ENCODE results near the gene ADGRB2.

- TF ChIP-seq MXI1 (IDR thresholded peaks at IDR 0.05; ENCODE audit: borderline replicate concordance, low read depth, low read length) (no peak), CTCF (conservative IDR thresholded peaks at IDR 0.05; ENCODE audit: low read depth, low read length) (no peak), CEBPB (IDR thresholded peaks at IDR 0.05; ENCODE audit: low read depth, low read length) (no peak), SMC3 (IDR thresholded peaks at IDR 0.05; ENCODE audit: low read depth, low read length) (no peak), RAD21 (IDR thresholded peaks at IDR 0.05; ENCODE audit: low read length) (no peak), NFE2L2 (IDR thresholded peaks at IDR 0.05; ENCODE audit: low read depth, low read length) (no peak), POLR2A (IDR thresholded peaks at IDR 0.05; ENCODE audit: low read depth, low read length) (no peak), RCOR1 (IDR thresholded peaks at IDR 0.05; ENCODE audit: insufficient replicate concordance, low read length) (no peak), MAZ (IDR thresholded peaks at IDR 0.05; ENCODE audit: borderline replicate concordance, low read depth, low read length) (no peak), MAFK (IDR thresholded peaks at IDR 0.05; ENCODE audit: low read depth, low read length) (no peak), RFX5 (IDR thresholded peaks at IDR 0.05; ENCODE audit: low read depth, low read length) (no peak)
- TF ChIP-seq, protein P1, sequence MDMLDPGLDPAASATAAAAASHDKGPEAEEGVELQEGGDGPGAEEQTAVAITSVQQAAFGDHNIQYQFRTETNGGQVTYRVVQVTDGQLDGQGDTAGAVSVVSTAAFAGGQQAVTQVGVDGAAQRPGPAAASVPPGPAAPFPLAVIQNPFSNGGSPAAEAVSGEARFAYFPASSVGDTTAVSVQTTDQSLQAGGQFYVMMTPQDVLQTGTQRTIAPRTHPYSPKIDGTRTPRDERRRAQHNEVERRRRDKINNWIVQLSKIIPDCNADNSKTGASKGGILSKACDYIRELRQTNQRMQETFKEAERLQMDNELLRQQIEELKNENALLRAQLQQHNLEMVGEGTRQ (IDR thresholded peaks at IDR 0.05; ENCODE audit: low read depth, low read length), result no peak
- TF ChIP-seq, protein P2, sequence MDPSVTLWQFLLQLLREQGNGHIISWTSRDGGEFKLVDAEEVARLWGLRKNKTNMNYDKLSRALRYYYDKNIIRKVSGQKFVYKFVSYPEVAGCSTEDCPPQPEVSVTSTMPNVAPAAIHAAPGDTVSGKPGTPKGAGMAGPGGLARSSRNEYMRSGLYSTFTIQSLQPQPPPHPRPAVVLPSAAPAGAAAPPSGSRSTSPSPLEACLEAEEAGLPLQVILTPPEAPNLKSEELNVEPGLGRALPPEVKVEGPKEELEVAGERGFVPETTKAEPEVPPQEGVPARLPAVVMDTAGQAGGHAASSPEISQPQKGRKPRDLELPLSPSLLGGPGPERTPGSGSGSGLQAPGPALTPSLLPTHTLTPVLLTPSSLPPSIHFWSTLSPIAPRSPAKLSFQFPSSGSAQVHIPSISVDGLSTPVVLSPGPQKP (IDR thresholded peaks at IDR 0.05; ENCODE audit: borderline replicate concordance, low read depth, low read length), result no peak
Measured at GRCh38 chr1:31772669-31773248, 8.6 kb upstream of the ADGRB2 start.

All from IMR-90 (cell line).